Measurements from ENCODE around the gene ZBTB20. TPM values are rescaled to one million over a fixed set of nuclear protein-coding genes. Genes with fewer than 3 reads are reported as not detected.

ZBTB20 gene
- polyA plus RNA-seq, 3 donors: 1.3 to 3.2 (median 2.0) TPM

DNA sequence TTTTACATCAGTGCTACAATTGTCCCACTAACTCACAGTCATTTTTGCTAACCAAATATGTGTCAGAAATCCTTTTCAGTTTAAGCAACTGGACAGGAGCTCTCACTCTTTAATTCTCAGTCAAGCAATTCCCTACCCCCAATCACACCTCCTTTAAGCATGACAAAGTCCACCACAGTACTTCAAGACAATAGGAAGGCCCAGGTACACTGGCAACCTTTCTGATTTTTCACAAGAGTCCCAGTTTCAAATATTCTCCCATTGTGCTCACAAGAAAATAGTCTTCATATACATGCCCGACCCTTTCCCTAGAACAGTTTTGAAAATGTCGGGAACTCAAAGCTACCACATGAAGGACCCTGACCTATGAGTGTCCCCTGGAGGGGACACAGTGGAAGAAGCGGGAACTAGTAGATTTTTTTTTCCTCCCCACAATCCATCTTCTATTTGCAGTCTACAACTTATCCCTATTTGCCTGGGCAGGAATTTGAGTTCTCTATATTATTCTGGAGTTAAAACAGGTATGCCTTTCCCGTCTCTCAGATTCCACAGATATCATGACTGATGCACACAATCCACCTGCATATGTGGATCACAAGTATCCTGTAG, 439.7 kb downstream of the ZBTB20 start:
- H3K27ac ChIP-seq (ENCODE audit: low read depth in 1 of 2, low read length in 2 of 2): no peak overlapping the region
- no peaks in the 10 kb centered on the region for H3K9me3 ChIP-seq (replicated peaks in 1 of 2; ENCODE audit: control insufficient read depth in 1 of 2, insufficient read depth in 1 of 2, low read length in 2 of 2)
- Mint-ChIP-seq H3K27ac (peak overlapping the region in 1 of 7 donors; percentile 33), H3K4me1 (peaks cover 16% of the 10 kb centered on the region), H3K4me3 (no peak overlapping the region), H3K9me3 (no peaks in the 10 kb centered on the region), H3K27me3 (ENCODE audit: low read depth in 3 of 3) (no peaks in the 10 kb centered on the region), H3K36me3 (peaks cover 0 to 2% of the 10 kb centered on the region in 2 donors)
- no peak overlapping the region for H3K9ac ChIP-seq (ENCODE audit: insufficient read depth, low read length, poor library complexity, severe bottlenecking)
- DNase-seq: no peak
- no peaks in the 10 kb centered on the region for H3K36me3 ChIP-seq (replicated peaks in 1 of 2; ENCODE audit: control insufficient read depth in 1 of 2, insufficient read depth in 2 of 2, low read length in 2 of 2)
- 100% methylated on average over 3 of the region's 4 CpGs for WGBS (ENCODE audit: insufficient coverage)
- no peaks in the 10 kb centered on the region for H3K79me2 ChIP-seq (ENCODE audit: insufficient read depth, low read length)
- no peaks in the 10 kb centered on the region for H4K20me1 ChIP-seq (ENCODE audit: insufficient read depth, low read length)
- no peaks in the 10 kb centered on the region for H3K27me3 ChIP-seq (ENCODE audit: control insufficient read depth in 2 of 2, insufficient read depth in 2 of 2, low read length in 2 of 2)
- H3K4me3 ChIP-seq (replicated peaks in 1 of 3; ENCODE audit: low read depth in 2 of 3, low read length in 3 of 3): no peak overlapping the region
- H3K4me2 ChIP-seq (replicated peaks; ENCODE audit: extremely low read depth, low read length, poor library complexity, severe bottlenecking): no peak overlapping the region
- TF ChIP-seq, protein P1, sequence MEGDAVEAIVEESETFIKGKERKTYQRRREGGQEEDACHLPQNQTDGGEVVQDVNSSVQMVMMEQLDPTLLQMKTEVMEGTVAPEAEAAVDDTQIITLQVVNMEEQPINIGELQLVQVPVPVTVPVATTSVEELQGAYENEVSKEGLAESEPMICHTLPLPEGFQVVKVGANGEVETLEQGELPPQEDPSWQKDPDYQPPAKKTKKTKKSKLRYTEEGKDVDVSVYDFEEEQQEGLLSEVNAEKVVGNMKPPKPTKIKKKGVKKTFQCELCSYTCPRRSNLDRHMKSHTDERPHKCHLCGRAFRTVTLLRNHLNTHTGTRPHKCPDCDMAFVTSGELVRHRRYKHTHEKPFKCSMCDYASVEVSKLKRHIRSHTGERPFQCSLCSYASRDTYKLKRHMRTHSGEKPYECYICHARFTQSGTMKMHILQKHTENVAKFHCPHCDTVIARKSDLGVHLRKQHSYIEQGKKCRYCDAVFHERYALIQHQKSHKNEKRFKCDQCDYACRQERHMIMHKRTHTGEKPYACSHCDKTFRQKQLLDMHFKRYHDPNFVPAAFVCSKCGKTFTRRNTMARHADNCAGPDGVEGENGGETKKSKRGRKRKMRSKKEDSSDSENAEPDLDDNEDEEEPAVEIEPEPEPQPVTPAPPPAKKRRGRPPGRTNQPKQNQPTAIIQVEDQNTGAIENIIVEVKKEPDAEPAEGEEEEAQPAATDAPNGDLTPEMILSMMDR (IDR thresholded peaks at IDR 0.05): no peak
- intact Hi-C loops (cut with micrococcal nuclease): no loop called here
- H3K4me1 ChIP-seq (ENCODE audit: control insufficient read depth in 1 of 2, insufficient read depth in 2 of 2, low read length in 2 of 2): peaks cover 11 to 19% of the 10 kb centered on the region in 2 donors
- no peak overlapping the region for H2AFZ ChIP-seq (ENCODE audit: insufficient read depth, low read depth, low read length, poor library complexity, severe bottlenecking)

DNA sequence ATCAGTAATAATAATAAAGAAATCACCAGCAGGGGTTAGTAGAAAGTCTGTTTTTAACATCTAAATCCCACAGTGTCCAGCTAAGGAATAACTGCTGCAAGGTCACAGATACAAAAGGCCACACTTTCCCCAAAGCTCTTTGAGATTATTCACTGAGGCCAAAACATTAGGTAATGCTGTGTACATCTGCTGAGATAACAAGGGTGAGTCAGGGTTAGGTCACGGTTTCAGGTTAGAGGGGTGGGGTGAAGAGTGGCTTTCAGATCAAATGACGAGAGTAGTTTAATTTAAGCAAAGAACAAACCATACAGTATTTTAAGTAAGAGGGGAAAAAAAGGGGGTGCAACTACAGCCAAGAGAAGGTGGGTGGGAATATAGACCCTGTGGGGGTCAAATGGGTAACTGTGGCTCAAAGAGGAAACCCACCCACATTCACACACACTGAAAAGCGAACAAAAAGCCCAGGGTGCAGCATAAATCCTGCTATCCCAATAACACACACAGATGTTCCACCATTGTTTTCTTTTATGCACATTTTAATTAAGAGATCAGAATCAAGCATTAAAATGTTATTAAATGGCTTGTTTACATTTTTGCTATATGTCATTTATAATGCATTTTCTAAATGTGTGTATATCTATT, 440.4 kb downstream of the ZBTB20 start:
- no CpG with 5 or more reads among the region's 3 CpGs for WGBS (ENCODE audit: insufficient coverage)
- intact Hi-C loops (cut with micrococcal nuclease): no loop called here
- H2AFZ ChIP-seq (ENCODE audit: insufficient read depth, low read depth, low read length, poor library complexity, severe bottlenecking): no peak overlapping the region
- H3K4me2 ChIP-seq (replicated peaks; ENCODE audit: extremely low read depth, low read length, poor library complexity, severe bottlenecking): no peak overlapping the region
- Mint-ChIP-seq H3K27ac (no peak overlapping the region), H3K4me1 (peaks cover 16% of the 10 kb centered on the region), H3K4me3 (no peak overlapping the region), H3K36me3 (peaks cover 0 to 2% of the 10 kb centered on the region in 2 donors), H3K9me3 (no peaks in the 10 kb centered on the region), H3K27me3 (ENCODE audit: low read depth in 3 of 3) (no peaks in the 10 kb centered on the region)
- no peak for DNase-seq
- no peaks in the 10 kb centered on the region for H3K79me2 ChIP-seq (ENCODE audit: insufficient read depth, low read length)
- H4K20me1 ChIP-seq (ENCODE audit: insufficient read depth, low read length): no peaks in the 10 kb centered on the region
- no peaks in the 10 kb centered on the region for H3K27me3 ChIP-seq (ENCODE audit: control insufficient read depth in 2 of 2, insufficient read depth in 2 of 2, low read length in 2 of 2)
- no peak overlapping the region for H3K27ac ChIP-seq (ENCODE audit: low read depth in 1 of 2, low read length in 2 of 2)
- TF ChIP-seq, protein P1 (IDR thresholded peaks at IDR 0.05): no peak
- peaks cover 11 to 19% of the 10 kb centered on the region in 2 donors for H3K4me1 ChIP-seq (ENCODE audit: control insufficient read depth in 1 of 2, insufficient read depth in 2 of 2, low read length in 2 of 2)
- no peaks in the 10 kb centered on the region for H3K36me3 ChIP-seq (replicated peaks in 1 of 2; ENCODE audit: control insufficient read depth in 1 of 2, insufficient read depth in 2 of 2, low read length in 2 of 2)
- H3K4me3 ChIP-seq (replicated peaks in 1 of 3; ENCODE audit: low read depth in 2 of 3, low read length in 3 of 3): no peak overlapping the region
- H3K9me3 ChIP-seq (replicated peaks in 1 of 2; ENCODE audit: control insufficient read depth in 1 of 2, insufficient read depth in 1 of 2, low read length in 2 of 2): no peaks in the 10 kb centered on the region
- no peak overlapping the region for H3K9ac ChIP-seq (ENCODE audit: insufficient read depth, low read length, poor library complexity, severe bottlenecking)

Data from CD14-positive monocyte (primary cell).